ENCODE measurements around the gene MASP1. TPM values are rescaled to one million over a fixed set of nuclear protein-coding genes. Genes with fewer than 3 reads are reported as not detected.

The MASP1 gene
- total RNA-seq, 1 experiment from 2014 or later: not detected

GRCh38 chr3:187293516-187294430, 2.2 kb upstream of the MASP1 start:
- DNase-seq (ENCODE audit: low spot score): no peak

- DNase-seq (ENCODE audit: low spot score): no peak
Observed at GRCh38 chr3:187292631-187293515, 1.3 kb upstream of the MASP1 start.

- DNase-seq (ENCODE audit: low spot score): no peak
Observed at GRCh38 chr3:187292181-187292580, 644 bp upstream of the MASP1 start.

- no peak for DNase-seq (ENCODE audit: low spot score)
Observed at GRCh38 chr3:187291001-187291511, 481 bp downstream of the MASP1 start.

- no peak for DNase-seq (ENCODE audit: low spot score)
Observed at GRCh38 chr3:187290503-187290902, 1.0 kb downstream of the MASP1 start.

GRCh38 chr3:187288855-187289605, 2.5 kb downstream of the MASP1 start:
- DNase-seq (ENCODE audit: low spot score): no peak

- DNase-seq (ENCODE audit: low spot score): no peak
Observed at GRCh38 chr3:187288131-187288854, 3.2 kb downstream of the MASP1 start.

GRCh38 chr3:187287256-187287655, 4.3 kb downstream of the MASP1 start:
- no peak for DNase-seq (ENCODE audit: low spot score)

GRCh38 chr3:187286467-187287059, 5.0 kb downstream of the MASP1 start:
- DNase-seq (ENCODE audit: low spot score): no peak

- DNase-seq (ENCODE audit: low spot score): no peak
Observed at GRCh38 chr3:187281191-187281714, 10.3 kb downstream of the MASP1 start.

- DNase-seq (ENCODE audit: low spot score): no peak
Observed at GRCh38 chr3:187280644-187281043, 10.9 kb downstream of the MASP1 start.

- DNase-seq (ENCODE audit: low spot score): no peak
Observed at GRCh38 chr3:187277129-187277462, 14.4 kb downstream of the MASP1 start.

GRCh38 chr3:187276397-187277128, 15.0 kb downstream of the MASP1 start:
- DNase-seq (ENCODE audit: low spot score): no peak

- no peak for DNase-seq (ENCODE audit: low spot score)
Observed at GRCh38 chr3:187274977-187275338, 16.6 kb downstream of the MASP1 start.

- DNase-seq (ENCODE audit: low spot score): no peak
Observed at GRCh38 chr3:187274315-187274976, 17.1 kb downstream of the MASP1 start.

GRCh38 chr3:187271582-187271981, 20.0 kb downstream of the MASP1 start:
- no peak for DNase-seq (ENCODE audit: low spot score)

- no peak for DNase-seq (ENCODE audit: low spot score)
Observed at GRCh38 chr3:187269486-187269885, 22.1 kb downstream of the MASP1 start.

GRCh38 chr3:187267306-187267705, 24.2 kb downstream of the MASP1 start:
- DNase-seq (ENCODE audit: low spot score): no peak

- no peak for DNase-seq (ENCODE audit: low spot score)
Observed at GRCh38 chr3:187266691-187267090, 24.8 kb downstream of the MASP1 start.
